ENCODE data around the gene GPR139.

GPR139 gene

DNA sequence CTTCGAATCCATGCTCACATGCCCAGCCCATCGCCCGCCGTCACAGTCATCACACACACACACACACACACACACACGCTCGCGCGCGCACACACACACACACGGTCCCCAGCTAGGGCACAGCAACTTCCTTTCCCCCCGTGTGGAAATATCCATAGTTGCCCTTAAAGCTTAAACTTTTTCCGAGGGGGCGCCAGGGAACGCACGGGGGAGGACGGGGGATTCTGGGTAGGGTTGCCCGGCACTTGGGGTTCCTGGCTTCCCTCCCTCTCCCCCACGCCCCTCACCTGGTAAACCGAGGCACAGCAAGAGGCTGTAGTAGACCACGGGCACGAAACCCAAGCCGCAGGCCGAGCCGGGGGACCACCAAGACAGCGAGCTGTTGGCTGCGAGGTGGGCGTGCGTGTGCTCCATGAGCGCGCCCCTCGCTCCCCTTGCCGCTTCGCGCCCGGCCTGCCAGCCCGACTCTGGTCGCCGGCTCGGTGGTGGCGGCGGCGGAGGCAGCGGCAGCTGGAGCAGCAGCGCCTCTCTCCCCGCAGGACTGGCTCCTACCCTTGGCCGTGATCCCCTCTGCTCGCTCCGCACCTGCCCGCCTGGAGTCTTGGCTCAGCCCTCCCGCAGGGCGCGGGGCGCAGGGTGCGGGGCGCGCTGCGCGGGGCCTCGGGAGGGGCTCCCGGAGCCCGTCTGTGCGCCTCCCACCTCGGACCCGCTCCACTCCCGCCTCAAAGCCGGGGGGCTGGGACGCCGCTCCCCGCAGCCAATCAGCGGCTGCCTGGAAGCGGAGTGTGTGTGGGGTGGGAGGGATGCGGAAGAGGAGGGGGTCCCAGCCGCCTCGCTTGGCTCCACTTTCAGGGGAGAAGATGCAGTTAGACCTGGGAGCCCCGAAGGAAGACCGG is at the start of gene GPR139:
TSS of gene GPR139 (minus strand) at position 688 of the 896 bp plus-strand sequence. CDS start at position 414, 274 bp downstream.
- peaks cover 51% of the 10 kb centered on the region for H3K27me3 Mint-ChIP-seq
- H3K27ac Mint-ChIP-seq, result no peak within 1 kb of the TSS
- no peak for DNase-seq
- ATAC-seq, result no peak
- H3K4me1 Mint-ChIP-seq, result no peaks in the 10 kb centered on the region
- peaks cover 0 to 5% of the 10 kb centered on the region in 2 donors for H3K9me3 Mint-ChIP-seq
- H3K4me3 Mint-ChIP-seq, result no peak within 1 kb of the TSS

DNA sequence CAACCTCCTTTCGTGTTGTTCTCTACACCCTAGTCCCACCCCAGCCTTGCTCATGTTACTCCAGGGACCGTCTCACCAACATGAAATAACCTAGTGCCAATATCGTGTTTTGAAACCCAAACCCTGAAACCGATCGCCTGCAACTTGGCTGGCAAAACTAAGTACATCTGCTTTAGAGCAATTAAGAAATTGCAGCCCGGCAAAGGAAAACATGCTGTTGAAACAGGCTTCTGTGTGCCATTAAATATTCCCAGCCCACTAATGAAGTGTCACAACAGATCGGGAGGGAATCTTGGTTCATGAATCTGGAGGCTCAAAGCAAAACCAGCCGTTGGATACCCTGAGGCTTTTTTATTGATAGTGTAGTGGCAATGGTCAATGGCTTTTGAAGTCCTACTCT is 48.3 kb upstream of the GPR139 start:
- peaks cover 8 to 24% of the 10 kb centered on the region in 2 donors for H3K9me3 Mint-ChIP-seq
- H3K27ac Mint-ChIP-seq, result no peak overlapping the region
- H3K4me1 Mint-ChIP-seq, result no peaks in the 10 kb centered on the region
- ATAC-seq, result no peak
- no peak overlapping the region for H3K4me3 Mint-ChIP-seq
- H3K27me3 Mint-ChIP-seq, result no peaks in the 10 kb centered on the region
- no peak for DNase-seq

DNA sequence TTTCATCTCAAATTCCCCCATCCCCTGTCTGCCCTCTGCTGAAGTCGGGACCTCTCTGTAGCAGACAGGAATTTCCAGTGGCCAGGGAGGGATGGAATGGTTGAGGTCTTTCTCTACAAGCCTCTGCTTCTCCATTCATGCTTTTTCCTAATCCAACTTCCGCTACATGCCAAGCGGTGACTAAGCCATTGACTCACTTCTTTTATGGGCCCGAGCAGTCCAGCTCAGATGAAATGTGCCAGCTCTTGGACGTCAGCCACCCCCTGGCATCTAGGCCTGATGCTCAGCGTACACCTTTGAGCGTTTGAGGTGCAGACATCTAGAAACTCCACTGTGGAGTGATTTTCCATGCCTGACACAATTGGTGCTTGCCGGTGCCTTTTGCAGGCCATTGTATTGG is 40.7 kb upstream of the GPR139 start:
- no peaks in the 10 kb centered on the region for H3K4me1 Mint-ChIP-seq
- no peak overlapping the region for H3K27ac Mint-ChIP-seq
- no peak overlapping the region for H3K4me3 Mint-ChIP-seq
- DNase-seq (no peak), ATAC-seq (no peak)
- H3K9me3 Mint-ChIP-seq, result no peaks in the 10 kb centered on the region
- no peaks in the 10 kb centered on the region for H3K27me3 Mint-ChIP-seq

DNA sequence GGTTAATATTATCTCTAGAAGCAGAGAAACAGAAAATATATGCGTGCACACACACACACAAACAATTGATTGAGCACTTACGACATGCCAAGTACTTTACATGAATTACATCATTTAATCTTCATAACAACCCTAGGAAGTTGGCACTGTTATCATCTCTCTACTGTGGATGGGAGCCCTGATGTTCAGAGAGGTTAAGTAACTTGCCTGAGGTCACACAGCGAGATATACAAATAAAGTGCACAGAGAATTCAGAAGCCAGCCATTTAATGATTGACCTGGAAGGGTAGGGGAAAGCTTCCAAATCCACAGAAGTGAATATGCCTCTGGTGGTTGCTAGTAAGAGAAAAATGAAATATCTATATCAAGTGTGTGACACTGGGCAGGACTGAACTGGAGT is 37.5 kb upstream of the GPR139 start:
- no peaks in the 10 kb centered on the region for H3K27me3 Mint-ChIP-seq
- H3K4me3 Mint-ChIP-seq, result no peak overlapping the region
- H3K4me1 Mint-ChIP-seq, result no peaks in the 10 kb centered on the region
- ATAC-seq (no peak), DNase-seq (no peak)
- H3K27ac Mint-ChIP-seq, result no peak overlapping the region
- peaks cover 0 to 6% of the 10 kb centered on the region in 2 donors for H3K9me3 Mint-ChIP-seq

DNA sequence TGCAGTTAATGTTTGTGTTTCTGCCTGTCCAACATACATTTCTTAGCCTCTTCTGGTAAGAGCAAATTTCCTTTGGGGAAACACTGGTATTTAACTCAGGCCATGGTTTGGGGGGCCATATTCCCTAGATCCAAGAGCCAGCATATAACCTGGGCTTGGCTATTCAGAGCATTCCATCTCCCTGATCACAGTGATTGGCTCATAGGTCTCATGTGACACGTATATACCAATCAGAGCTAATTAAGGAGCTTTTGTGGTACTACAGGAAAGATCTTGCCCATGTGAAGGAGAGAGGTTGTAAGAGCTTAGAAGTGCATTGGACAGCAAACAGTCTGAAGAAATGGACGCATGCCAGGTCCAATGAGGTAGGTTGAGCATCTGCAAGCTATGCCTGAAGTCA is 33.4 kb upstream of the GPR139 start:
- DNase-seq (no peak), ATAC-seq (no peak)
- no peak overlapping the region for H3K4me3 Mint-ChIP-seq
- H3K4me1 Mint-ChIP-seq, result no peaks in the 10 kb centered on the region
- H3K27me3 Mint-ChIP-seq, result no peaks in the 10 kb centered on the region
- H3K27ac Mint-ChIP-seq, result no peak overlapping the region
- peaks cover 0 to 6% of the 10 kb centered on the region in 2 donors for H3K9me3 Mint-ChIP-seq

DNA sequence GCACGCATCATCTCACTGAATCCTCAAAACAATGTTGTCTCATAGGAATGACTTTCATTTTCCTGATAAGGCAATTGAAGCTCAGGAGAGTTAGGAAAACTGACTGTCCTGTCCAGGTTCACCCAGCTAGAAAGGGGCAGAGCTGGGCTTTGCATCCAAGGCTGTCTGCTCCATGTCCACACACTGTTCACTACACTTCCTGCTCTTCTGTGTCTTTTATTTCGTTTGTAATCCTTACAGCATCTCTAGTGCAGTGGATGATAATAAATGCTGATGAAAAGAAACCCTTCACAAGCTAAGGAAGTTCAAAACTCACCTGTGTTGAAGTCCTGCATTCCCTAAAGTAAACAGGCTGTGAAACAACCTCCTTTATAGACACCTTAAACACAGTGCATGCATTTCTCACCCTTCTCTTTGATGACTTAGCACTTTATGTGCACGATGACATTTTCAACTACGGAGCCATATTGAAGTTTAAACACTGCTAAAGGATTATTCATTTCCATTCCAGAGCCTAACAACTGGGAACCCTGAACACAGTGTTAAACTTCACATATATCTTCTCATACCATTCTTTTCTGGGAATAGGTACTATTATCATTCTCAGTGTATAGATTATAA is 31.0 kb upstream of the GPR139 start:
- ATAC-seq (no peak), DNase-seq (no peak)
- H3K4me3 Mint-ChIP-seq, result no peak overlapping the region
- no peaks in the 10 kb centered on the region for H3K4me1 Mint-ChIP-seq
- H3K9me3 Mint-ChIP-seq, result peaks cover 0 to 6% of the 10 kb centered on the region in 2 donors
- H3K27ac Mint-ChIP-seq, result no peak overlapping the region
- no peaks in the 10 kb centered on the region for H3K27me3 Mint-ChIP-seq

DNA sequence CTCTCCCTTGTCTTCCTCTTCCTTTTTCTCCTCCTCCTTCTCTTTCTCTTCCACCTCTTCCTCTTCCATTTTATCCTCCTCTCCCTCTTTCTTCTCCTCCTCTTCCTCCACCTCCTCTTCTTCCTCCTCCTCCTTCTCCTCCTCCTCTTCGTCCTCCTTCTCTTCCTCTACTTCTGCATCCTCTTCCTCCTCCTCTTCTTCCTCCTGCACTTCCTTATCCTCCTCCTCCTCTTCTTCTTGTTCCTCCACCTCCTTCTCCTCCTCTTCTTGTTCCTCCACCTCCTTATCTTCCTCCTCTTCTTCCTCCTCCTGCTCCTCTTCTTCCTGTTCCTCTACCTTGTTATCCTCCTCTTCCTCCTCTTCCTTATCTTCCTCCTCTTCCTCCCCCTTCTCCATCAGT is 28.8 kb upstream of the GPR139 start:
- H3K9me3 Mint-ChIP-seq, result peaks cover 0 to 7% of the 10 kb centered on the region in 2 donors
- ATAC-seq, result no peak
- no peaks in the 10 kb centered on the region for H3K27me3 Mint-ChIP-seq
- no peak for DNase-seq
- no peak overlapping the region for H3K4me3 Mint-ChIP-seq
- H3K27ac Mint-ChIP-seq, result no peak overlapping the region
- no peaks in the 10 kb centered on the region for H3K4me1 Mint-ChIP-seq

DNA sequence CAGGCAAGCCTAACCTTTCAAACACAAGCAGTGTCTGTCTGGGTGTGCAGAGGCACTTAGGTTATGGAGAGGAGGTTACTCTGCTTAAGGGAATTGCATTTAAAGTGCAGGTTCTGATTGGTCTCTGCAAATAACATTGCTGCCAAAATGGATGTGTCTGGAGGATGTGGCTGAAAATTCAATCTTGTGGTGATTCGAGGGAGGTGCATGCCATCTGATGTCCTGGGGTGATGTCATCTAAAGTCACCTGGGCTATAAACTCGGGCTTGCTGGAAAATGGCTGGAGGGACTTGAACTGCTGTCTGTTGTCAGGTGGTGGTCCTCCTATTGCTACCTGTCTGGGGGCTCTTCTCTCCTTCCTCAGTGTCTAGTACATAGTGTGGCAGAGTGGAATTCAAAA is 28.3 kb upstream of the GPR139 start:
- Mint-ChIP-seq H3K9me3 (peaks cover 0 to 12% of the 10 kb centered on the region in 2 donors), H3K4me1 (no peaks in the 10 kb centered on the region), H3K27ac (no peak overlapping the region), H3K4me3 (no peak overlapping the region), H3K27me3 (no peaks in the 10 kb centered on the region)
- DNase-seq (no peak), ATAC-seq (no peak)

DNA sequence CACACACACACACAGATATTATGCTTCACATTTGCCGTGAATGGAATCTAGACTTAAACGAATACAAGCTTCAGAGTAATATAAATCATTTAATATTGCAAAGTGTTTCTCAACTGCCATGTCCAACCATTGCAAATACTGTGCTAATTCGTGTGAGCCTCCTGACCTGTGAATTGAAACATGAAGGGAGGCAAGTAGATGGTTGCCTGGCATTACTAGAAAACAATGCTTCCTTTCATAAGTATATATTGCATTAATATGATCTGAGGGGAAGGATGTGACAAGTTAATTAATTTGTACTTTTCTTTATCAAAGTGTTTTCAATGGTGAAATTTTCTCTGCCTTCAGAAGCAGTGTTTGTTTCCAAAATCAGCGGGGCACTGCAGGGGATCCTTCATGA is 25.7 kb upstream of the GPR139 start:
- ATAC-seq (no peak), DNase-seq (no peak)
- H3K9me3 Mint-ChIP-seq, result peaks cover 0 to 14% of the 10 kb centered on the region in 2 donors
- H3K27ac Mint-ChIP-seq, result no peak overlapping the region
- no peaks in the 10 kb centered on the region for H3K27me3 Mint-ChIP-seq
- no peak overlapping the region for H3K4me3 Mint-ChIP-seq
- no peaks in the 10 kb centered on the region for H3K4me1 Mint-ChIP-seq

DNA sequence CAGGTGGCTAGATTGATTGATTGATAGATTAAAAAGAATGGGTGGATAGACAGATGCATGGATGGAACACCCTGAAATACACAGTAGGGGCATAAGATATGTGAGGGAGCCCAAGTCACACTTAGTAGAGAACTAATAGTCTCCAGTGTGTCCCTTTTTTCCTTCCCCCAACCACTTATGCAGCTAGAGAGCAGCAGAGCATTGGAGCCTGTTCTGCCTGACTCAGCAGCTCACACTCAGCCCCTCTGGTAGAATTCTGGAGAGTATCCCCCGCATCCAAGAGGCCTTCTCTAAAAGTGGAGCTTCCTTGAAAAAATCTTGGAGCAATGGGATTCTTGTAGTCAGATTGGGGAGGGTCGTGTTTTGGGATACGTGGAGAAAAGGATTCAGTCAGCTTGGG is 20.5 kb upstream of the GPR139 start:
- Mint-ChIP-seq H3K4me1 (no peaks in the 10 kb centered on the region), H3K27ac (no peak overlapping the region), H3K4me3 (no peak overlapping the region), H3K27me3 (no peaks in the 10 kb centered on the region), H3K9me3 (peaks cover 4 to 20% of the 10 kb centered on the region in 2 donors)
- DNase-seq (no peak), ATAC-seq (no peak)

DNA sequence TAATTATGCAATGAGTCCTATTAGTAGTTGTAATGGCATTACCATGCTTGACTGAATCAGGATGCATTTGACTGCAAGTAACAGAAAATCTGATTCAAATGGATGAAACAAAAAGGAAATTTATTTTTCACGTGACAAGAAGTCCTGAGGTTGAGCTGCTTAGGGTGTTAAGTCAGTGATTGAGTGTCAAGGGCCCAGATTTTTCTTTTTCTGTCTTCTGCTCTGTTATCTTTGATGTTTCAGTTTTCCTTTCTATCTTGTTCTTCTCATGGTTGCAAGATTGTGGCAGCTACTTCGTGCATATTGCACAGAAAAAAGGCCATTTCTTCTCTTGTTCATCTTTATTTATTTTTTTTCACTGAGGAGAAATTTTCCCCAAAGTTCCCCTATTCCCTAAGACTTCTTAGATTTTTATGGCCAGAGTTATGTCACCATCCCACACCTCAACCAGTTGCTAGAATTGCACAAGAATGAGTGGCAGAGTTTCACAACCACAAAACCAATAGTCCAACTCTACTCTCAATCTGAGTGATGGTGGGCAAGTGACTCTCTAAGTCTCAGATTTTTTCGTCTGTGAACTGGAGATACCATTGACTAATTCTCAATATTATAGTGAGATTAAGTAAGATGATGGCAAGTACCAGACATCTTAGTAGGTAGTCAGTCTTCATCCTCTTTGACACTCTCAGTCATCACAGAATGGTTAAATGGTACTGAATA is 15.7 kb upstream of the GPR139 start:
- Mint-ChIP-seq H3K27ac (no peak overlapping the region), H3K9me3 (peaks cover 9 to 11% of the 10 kb centered on the region in 2 donors), H3K27me3 (peaks cover 6% of the 10 kb centered on the region), H3K4me1 (no peaks in the 10 kb centered on the region), H3K4me3 (no peak overlapping the region)
- ATAC-seq, result no peak
- DNase-seq, result no peak

DNA sequence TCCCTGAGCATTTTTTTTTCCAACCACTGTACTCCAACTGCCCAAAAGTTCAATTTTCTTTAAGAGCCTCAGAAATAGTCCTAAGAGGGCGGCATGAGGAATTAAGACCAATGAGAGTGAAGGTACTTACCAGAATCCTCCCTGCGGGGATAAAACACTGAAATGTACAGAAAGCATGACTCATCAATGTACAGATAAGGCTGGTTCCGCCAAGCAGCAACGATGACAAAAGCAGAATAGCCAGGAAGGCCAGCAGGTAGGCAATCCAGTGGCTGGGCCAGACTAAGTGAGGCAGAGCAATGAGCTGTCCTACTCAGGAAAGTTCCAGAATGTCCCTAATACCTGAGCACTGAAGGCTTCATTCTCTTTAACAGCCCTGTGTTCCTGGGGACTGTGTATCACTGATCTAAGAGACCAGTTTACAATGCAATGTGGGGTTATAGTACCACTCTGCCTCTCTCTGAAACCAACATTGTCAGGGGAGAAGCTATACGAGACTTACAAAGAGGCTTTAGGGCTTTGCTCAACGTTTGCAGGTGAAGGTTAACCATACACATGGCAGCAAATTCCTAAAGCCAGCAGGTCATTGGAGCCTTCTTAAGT is 11.0 kb upstream of the GPR139 start:
- Mint-ChIP-seq H3K4me3 (no peak overlapping the region), H3K27ac (no peak overlapping the region), H3K27me3 (peaks cover 6% of the 10 kb centered on the region), H3K4me1 (no peaks in the 10 kb centered on the region), H3K9me3 (peaks cover 5% of the 10 kb centered on the region in 2 donors)
- no peak for DNase-seq
- ATAC-seq, result no peak

DNA sequence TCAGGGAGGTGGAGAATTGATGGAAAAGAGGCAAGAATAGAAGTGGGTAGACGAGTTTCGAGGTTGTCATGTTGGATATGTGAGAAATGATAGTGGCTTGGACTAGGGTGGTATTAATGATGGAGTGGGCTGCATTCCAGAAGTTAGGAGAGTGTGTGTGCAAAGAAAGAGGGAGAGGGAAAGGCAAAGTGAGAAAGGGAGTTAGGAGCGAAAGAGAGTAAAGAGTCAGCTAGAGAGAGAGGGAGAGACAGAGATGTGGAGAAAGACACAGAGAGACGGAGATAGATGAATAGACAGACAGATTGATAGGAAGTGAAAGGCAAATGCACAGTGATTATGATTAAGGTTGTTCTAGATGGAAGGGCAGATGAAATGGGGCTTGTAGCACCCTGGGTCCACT is 5.4 kb upstream of the GPR139 start:
- no peak overlapping the region for H3K27ac Mint-ChIP-seq
- no peak for ATAC-seq

DNA sequence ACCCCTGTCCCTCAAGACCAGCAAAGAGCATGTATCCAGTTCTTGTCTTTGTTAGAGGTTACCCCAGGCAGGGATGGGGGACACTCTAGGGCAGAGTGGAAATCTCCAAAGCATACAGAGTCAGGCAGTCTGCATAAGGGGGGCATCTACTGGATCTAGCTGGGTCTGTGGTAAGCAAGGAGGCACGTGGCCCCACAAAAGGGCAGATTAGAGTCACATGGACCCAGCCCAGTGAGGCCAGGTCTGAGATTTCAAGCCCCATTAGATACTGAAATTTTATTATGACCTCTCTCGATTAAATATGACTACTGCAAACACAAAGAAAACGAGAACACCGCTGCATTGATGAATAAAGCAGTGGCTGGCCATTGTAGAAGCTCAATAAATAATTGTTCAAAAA is 1.6 kb upstream of the GPR139 start:
- peaks cover 51% of the 10 kb centered on the region for H3K27me3 Mint-ChIP-seq
- no peak for ATAC-seq

More for the DNA sequence above, 5.4 kb upstream of the GPR139 start:
- Mint-ChIP-seq H3K9me3 (peaks cover 0 to 5% of the 10 kb centered on the region in 2 donors), H3K27me3 (peaks cover 22% of the 10 kb centered on the region), H3K4me1 (no peaks in the 10 kb centered on the region), H3K4me3 (no peak overlapping the region)
- DNase-seq, result no peak

DNA sequence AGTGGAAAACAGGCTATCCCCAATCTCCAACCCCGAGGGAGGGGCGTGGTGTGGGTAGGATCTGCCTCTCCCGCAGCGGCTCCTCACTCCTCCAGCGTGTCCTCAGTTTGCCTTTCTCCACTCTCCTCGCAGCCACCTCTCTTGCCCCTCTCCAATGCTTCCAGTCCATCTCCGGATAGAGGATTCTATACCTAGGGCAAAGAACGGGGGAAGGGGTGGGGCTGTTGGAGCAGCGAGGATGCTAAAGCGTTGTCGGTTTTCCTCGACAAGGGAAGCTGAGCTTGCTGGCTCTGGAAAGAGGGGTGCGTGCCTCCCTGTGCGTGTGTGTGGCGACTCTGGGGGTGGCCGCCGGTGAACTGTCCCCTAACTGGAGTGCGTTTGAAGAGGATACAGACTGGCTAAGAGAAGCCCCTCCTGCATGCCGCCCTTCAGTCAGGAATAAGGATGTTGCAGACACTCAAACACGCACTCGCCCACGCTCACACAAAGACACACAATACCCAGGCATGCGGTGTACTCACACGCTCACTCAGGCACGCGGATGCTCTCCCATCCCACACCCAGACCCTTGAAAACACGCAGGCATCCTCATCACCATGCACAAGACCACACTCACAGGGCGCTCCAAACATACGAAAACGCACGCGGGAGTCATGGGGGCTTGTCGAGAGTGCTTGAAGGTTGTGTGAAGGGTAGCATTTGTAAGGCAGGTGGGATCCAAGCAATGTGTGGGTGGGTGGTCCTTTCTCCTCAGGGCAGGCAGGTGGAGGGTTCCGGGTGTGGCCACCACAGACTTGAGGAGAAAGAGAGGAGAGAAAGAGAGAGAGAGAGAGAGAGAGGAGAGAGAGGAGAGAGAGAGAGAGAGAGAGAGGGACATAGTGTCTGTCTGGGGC is 655 bp upstream of the GPR139 start:
- Mint-ChIP-seq H3K4me1 (no peaks in the 10 kb centered on the region), H3K9me3 (peaks cover 0 to 9% of the 10 kb centered on the region in 2 donors)

More for the DNA sequence above, 1.6 kb upstream of the GPR139 start:
- DNase-seq, result no peak
- no peaks in the 10 kb centered on the region for H3K4me1 Mint-ChIP-seq
- H3K9me3 Mint-ChIP-seq, result peaks cover 0 to 5% of the 10 kb centered on the region in 2 donors
- no peak overlapping the region for H3K27ac Mint-ChIP-seq
- no peak overlapping the region for H3K4me3 Mint-ChIP-seq

More for the DNA sequence above, 655 bp upstream of the GPR139 start:
- ATAC-seq (no peak), DNase-seq (no peak)
- Mint-ChIP-seq H3K27me3 (peaks cover 51% of the 10 kb centered on the region), H3K27ac (no peak overlapping the region), H3K4me3 (no peak overlapping the region)
